Vagina (tissue), 2 donors: Measurements from ENCODE around the gene NT5C3A.

ENCODE experiments used
- CTCF ChIP-seq, 3 experiments: fragments of 450-650 bp in 2 of 3; fragments of 200-600 bp in 1 of 3; sonication (generic) in 1 of 3; IDR thresholded peaks; one replicate each; pipeline ENCODE4 v1.5.1; 2017 to 2019; ENCODE audit warnings: antibody characterized with exemption in 3 of 3, mild to moderate bottlenecking in 2 of 3, moderate library complexity in 2 of 3
- POLR2A ChIP-seq, 2 donors: fragments of 450-650 bp; IDR thresholded peaks; one replicate each; pipeline ENCODE4 v1.6.1; 2017; ENCODE audit warnings: antibody characterized with exemption in 2 of 2, mild to moderate bottlenecking in 2 of 2, moderate library complexity in 2 of 2
- POLR2AphosphoS5 ChIP-seq, 2 donors: sonication (generic); formaldehyde crosslinking; IDR thresholded peaks; one replicate each; pipeline ENCODE4 v1.9.0; 2017; ENCODE audit warnings: antibody characterized with exemption in 2 of 2, mild to moderate bottlenecking in 2 of 2, low read depth in 1 of 2; ENCODE audit not compliant: insufficient read depth in 1 of 2

DNA sequence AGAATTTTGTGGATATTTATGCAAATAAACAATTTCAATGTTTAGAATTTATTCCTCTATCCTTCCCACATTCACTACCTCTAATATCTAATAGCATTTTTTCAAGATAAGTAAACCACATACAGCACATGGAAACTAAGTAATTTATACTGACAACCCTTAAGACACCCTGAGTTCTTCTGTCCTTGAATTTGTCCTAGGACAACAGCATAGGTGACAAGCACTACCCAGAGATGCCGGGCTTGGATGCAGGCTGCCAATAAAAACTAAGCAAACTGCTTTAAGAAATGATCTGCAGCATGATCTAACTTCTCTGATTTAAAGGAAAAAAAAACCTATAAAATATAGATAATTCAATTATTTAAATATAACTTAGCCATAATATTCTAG is 22.7 kb downstream of the NT5C3A start:
- no peak for TF ChIP-seq POLR2AphosphoS5 (IDR thresholded peaks at IDR 0.05; ENCODE audit: insufficient read depth in 1 of 2, low read depth in 1 of 2)
- TF ChIP-seq CTCF (IDR thresholded peaks at IDR 0.05): no peak
- no peak for TF ChIP-seq POLR2A (IDR thresholded peaks at IDR 0.05)
